Pancreas (tissue), 10 donors: Measurements from ENCODE around the gene AK9. TPM values are rescaled to one million over a fixed set of nuclear protein-coding genes. Genes with fewer than 3 reads are reported as not detected.
"Not testable (repeated sequence)": the region's sequence is repeated elsewhere in the genome, so short reads cannot be mapped to it uniquely, and the experiment has no call there.

Experiments
- ATAC-seq, 4 donors: fragments of 200-7000 bp; cut with Tn5 transposase; one replicate each; pipeline versions ENCODE4 v1.8.0 to v1.9.1; 2020; ENCODE audit warnings: mild to moderate bottlenecking in 4 of 4, moderate library complexity in 4 of 4
- DNase-seq, 6 donors: peaks; one replicate each; pipeline ENCODE4 v3.0.0-alpha.2; 2020
- FAIRE-seq: peaks from 2 replicates; lab custom pipeline; 2012; peaks lifted over from hg19 to GRCh38; lab: Jason Lieb, UNC
- H3K27ac ChIP-seq, 4 donors: fragments of 200-600 bp; sonication (generic); 1 replicate in 3 of 4; 2 replicates in 1 of 4; pipeline versions ENCODE4 v1.5.0 to v1.8.0; 2020
- H3K27me3 ChIP-seq, 4 donors: fragments of 200-600 bp; one replicate each; pipeline ENCODE4 v1.8.0; 2021
- H3K36me3 ChIP-seq, 3 donors: fragments of 200-600 bp; sonication (generic) in 1 of 3; one replicate each; pipeline versions ENCODE4 v1.5.0 to v1.8.0; 2020 to 2021
- H3K4me1 ChIP-seq, 3 donors: fragments of 200-600 bp; one replicate each; pipeline ENCODE4 v1.8.0; 2021
- H3K4me3 ChIP-seq, 4 donors: fragments of 200-600 bp; sonication (generic) in 2 of 4; one replicate each; pipeline versions ENCODE4 v1.5.0 to v1.8.0; 2020 to 2021
- H3K9me3 ChIP-seq, 4 donors: fragments of 200-600 bp; one replicate each; pipeline ENCODE4 v1.8.0; 2021
- WGBS, 2 donors: extraction: QIAGEN DNeasy Blood & Tissue Kit; methylation state at CpG; one replicate each; pipeline ENCODE4 v1.1.7; 2013; 5-methylcytosine and 5-hydroxymethylcytosine counted together
- intact Hi-C, 3 donors: fragments of 100-400 bp; cut with DNase I; formaldehyde crosslinking; loops; one replicate each; pipeline versions ENCODE4 v1.11.1 to v1.14.2; 2022
- polyA plus RNA-seq, 2 donors: library from polyadenylated mRNA; stranded (reverse); fragments of 200-250 nt; gene quantifications; one replicate each; pipeline ENCODE4 v1.2.3, GENCODE V29; 2013
- total RNA-seq, 6 donors: library from RNA; stranded (reverse); fragmentation: NEBNext Ultra II Directional in 4 of 6; extraction: Animal tissue kit (Norgen Biotek cat#: 25700) in 4 of 6; gene quantifications; one replicate each; pipeline versions ENCODE4 v1.2.1 to v1.2.4, GENCODE V29; 2021 to 2023
- TF ChIP-seq, protein P1 (sequence below), 4 donors: fragments of 200-600 bp; sonication (generic) in 3 of 4; IDR thresholded peaks; one replicate each; pipeline versions ENCODE4 v1.5.0 to v1.8.0; 2021; ENCODE audit warnings: antibody characterized with exemption in 4 of 4
- donor health status: healthy with polysubstance abuse.
- donor health status: DM: no; HTN: no; CAD: no; lungs with moderate emphysema.
- donor health status: DM: no; HTN: no; CAD: no.
- donor health status: control.
- donor health status: control.
- donor health status: Bipolar disorder and iron deficiency.
- donor health status: DM: yes; HTN: yes; CAD: no.
- donor health status: DM: no; HTN: no; CAD: no.
- donor health status: DM: no; HTN: no; CAD: no.
- donor health status: DM: yes; HTN: yes; CAD: no.

AK9 gene
- total and polyA plus RNA-seq, 8 donors, result 2.0 to 6.0 (median 3.6) TPM

DNA sequence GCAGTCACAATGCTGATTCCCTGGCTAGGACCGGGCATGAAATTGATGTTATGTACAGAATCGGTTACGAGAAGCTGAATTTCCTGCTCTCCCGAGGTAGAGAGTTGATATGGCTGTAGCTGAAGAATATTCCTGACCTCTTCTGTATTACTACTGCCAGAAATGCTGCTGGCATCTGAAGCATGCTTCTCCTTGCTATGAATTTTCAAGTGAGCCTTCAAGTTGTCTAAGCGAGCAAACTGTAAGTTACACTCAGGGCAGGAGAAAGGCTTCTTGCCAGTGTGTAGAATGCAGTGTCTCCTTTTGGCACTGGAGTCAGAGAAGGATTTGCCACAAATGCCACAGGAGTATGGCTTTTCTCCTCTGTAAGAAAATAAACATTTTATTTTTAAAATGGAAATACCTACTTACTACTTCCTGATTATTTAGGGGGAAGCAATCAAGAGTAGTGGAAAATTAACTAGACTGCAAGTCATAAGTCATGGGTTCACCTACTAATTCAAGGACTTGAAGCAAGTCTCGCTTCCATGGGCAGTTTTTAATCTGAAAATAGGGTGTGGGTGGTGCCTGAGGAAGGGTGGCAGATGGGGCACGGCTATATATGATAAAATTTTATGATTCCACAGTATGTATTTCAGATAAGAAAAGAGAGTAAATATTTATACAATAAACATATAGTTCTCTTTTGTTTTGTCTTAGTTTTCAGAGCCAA, 224.6 kb downstream of the AK9 start:
- no peaks in the 10 kb centered on the region for H3K9me3 ChIP-seq
- ATAC-seq (peak in 3 of 4 donors; percentile 5 to 57 (median 22)), FAIRE-seq (no peak), DNase-seq (no peak)
- WGBS, 2 donors, result 55 to 58% methylated on average over 7 of the region's 7 CpGs
- H3K36me3 ChIP-seq, result peaks cover 0 to 26% (median 6%) of the 10 kb centered on the region in 3 donors
- H3K27me3 ChIP-seq, result no peaks in the 10 kb centered on the region
- intact Hi-C loops, result no loop called here
- TF ChIP-seq, protein P1, sequence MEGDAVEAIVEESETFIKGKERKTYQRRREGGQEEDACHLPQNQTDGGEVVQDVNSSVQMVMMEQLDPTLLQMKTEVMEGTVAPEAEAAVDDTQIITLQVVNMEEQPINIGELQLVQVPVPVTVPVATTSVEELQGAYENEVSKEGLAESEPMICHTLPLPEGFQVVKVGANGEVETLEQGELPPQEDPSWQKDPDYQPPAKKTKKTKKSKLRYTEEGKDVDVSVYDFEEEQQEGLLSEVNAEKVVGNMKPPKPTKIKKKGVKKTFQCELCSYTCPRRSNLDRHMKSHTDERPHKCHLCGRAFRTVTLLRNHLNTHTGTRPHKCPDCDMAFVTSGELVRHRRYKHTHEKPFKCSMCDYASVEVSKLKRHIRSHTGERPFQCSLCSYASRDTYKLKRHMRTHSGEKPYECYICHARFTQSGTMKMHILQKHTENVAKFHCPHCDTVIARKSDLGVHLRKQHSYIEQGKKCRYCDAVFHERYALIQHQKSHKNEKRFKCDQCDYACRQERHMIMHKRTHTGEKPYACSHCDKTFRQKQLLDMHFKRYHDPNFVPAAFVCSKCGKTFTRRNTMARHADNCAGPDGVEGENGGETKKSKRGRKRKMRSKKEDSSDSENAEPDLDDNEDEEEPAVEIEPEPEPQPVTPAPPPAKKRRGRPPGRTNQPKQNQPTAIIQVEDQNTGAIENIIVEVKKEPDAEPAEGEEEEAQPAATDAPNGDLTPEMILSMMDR (IDR thresholded peaks at IDR 0.05), result no peak
- H3K27ac ChIP-seq, result peak overlapping the region in 3 of 4 donors; percentile 5 to 60 (median 48)
- peaks cover 0 to 8% (median 5%) of the 10 kb centered on the region in 3 donors for H3K4me1 ChIP-seq
- H3K4me3 ChIP-seq, result no peak overlapping the region

DNA sequence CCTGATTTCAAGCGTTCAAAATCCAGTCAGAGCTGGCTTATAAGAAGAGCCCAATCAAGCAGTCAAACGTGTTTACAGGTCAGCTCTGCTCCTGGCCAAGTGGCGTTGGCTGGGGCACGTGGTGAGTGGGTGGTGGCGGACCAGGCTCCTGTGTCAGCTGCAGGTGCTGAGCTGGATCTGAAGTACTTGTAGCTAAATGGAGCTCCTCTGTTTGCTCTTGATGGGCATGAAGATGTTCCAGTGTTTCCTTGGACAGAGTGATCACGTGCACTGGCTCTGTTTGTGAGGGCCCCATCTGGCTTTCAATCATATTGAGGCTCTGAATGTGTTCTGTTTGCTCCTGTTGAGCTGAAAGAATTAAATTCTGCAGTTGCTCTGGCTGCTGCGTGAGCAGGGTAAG, 225.2 kb downstream of the AK9 start:
- Histone ChIP-seq H3K4me3 (no peak overlapping the region), H3K27ac (peak overlapping the region in 3 of 4 donors; percentile 5 to 60 (median 48)), H3K9me3 (no peaks in the 10 kb centered on the region), H3K4me1 (peaks cover 0 to 8% (median 5%) of the 10 kb centered on the region in 3 donors), H3K27me3 (no peaks in the 10 kb centered on the region), H3K36me3 (peaks cover 0 to 24% (median 6%) of the 10 kb centered on the region in 3 donors)
- DNase-seq (peak in 1 of 6 donors; percentile 56), FAIRE-seq (no peak), ATAC-seq (peak; percentile 72 to 89 (median 79))
- WGBS, 2 donors, result 53 to 60% methylated on average over 7 of the region's 7 CpGs
- TF ChIP-seq, protein P1 (IDR thresholded peaks at IDR 0.05), result no peak
- intact Hi-C loops, result no loop called here

DNA sequence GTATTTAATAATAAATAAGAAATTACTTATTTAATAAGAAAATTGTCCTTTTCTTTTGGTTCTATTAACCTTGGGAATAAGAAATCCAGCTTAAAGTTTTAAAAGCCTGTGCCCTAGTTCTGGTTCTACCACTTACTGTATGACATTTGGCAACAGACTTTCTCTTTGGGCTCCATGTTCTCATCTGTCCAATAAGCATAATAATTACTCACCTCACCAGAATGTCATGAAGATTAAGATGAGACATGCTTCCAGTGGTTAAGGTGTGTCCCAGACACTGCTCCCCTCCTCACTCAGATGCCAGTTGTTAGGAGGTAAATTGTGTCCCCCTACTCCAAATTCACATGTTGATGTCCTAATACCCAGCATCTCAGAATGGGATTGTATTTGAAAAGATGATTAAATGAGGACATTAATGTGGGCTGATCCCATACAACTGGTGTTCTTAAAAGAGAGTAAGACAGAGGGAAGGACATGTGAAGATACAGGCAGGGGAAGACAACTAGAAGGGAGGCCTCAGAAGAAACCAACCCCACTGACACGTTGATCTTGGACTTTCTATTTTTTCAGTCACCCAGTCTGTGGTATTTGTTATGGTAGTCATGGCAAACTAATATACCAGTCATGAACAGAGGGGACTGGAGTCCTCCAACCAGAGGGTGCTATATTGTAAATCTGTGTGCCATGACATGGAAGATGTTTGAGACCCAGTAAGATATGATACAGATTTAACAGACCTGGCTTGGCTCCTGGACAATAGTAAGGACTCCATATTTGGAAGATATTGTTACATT, 229.1 kb downstream of the AK9 start:
- ATAC-seq, result no peak
- intact Hi-C loops, result no loop called here

DNA sequence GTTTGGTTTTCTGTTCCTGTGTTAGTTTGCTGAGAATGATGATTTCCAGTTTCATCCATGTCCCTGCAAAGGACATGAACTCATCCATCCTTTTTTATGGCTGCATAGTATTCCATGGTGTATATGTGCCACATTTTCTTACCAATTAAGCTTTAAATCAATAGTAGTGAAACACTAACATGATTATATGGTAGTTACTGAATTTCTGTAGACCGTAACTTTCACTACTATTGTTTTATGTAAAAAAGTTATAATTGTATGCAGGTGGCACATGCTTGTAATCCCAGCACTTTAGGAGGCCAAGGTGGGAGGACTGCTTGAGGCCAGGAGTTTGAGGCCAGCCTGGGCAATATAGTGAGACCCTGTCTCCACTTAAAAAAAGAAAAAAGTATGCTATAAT, 229.8 kb downstream of the AK9 start:
- H3K27ac ChIP-seq, H3K4me1 ChIP-seq, H3K9me3 ChIP-seq, ATAC-seq, H3K4me3 ChIP-seq, intact Hi-C loops, FAIRE-seq, H3K27me3 ChIP-seq, DNase-seq: not testable (repeated sequence)
- 91 to 98% methylated on average over 1 of the region's 1 CpG for WGBS, 2 donors
- H3K36me3 ChIP-seq, result peaks cover 0 to 14% (median 0%) of the 10 kb centered on the region in 3 donors

More for the DNA sequence above, 229.1 kb downstream of the AK9 start:
- TF ChIP-seq, protein P1 (IDR thresholded peaks at IDR 0.05), result no peak
- Histone ChIP-seq H3K9me3 (no peaks in the 10 kb centered on the region), H3K36me3 (peaks cover 0 to 16% (median under 1%) of the 10 kb centered on the region in 3 donors), H3K4me3 (no peak overlapping the region), H3K4me1 (peaks cover 0 to 8% (median 5%) of the 10 kb centered on the region in 3 donors), H3K27me3 (no peaks in the 10 kb centered on the region), H3K27ac (no peak overlapping the region)
- WGBS, 2 donors, result 82 to 95% methylated on average over 1 of the region's 1 CpG
- no peak for DNase-seq
- FAIRE-seq, result no peak

DNA sequence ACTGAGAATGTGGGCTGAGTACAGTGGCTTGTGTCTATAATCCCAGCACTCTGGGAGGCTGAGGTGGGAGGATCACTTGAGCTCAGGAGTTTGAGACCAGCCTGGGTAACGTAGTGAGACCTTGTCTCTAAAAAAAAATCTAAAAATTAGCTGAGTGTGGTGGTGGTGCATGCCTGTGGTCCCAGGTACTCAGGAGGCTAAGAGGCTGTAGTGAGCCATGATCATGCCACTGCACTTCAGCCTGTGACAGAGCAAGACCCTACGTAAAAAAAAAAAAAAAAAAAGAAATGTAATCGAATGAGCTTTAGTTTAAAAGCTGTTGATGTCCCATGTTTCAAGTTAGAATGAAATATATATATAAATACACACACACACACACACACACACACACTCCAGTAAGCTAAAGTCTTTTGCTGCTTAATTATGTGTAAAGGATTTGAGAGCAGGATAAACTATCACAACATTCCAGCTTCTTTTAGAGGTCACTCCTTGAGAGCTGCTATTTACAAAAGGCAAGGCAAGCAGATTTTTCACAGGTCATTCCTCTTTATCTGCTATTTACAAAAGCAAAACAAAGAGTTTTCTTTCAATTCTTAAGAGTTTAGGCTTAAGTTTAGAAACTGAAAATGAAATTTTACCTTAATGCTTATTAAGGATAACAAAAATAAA, 230.7 kb downstream of the AK9 start:
- H3K27me3 ChIP-seq, result no peaks in the 10 kb centered on the region
- intact Hi-C loops, result no loop called here
- TF ChIP-seq, protein P1 (IDR thresholded peaks at IDR 0.05), result no peak
- H3K36me3 ChIP-seq, result peaks cover 0 to 7% (median 0%) of the 10 kb centered on the region in 3 donors
- no peaks in the 10 kb centered on the region for H3K9me3 ChIP-seq
- DNase-seq (no peak), FAIRE-seq (no peak), ATAC-seq (no peak)
- WGBS, 2 donors, result 54 to 62% methylated on average over 3 of the region's 3 CpGs
- H3K4me3 ChIP-seq, result no peak overlapping the region
- H3K4me1 ChIP-seq, result peaks cover 0 to 3% (median 0%) of the 10 kb centered on the region in 3 donors
- no peak overlapping the region for H3K27ac ChIP-seq
